Mucosa of descending colon (tissue), 3 donors: ENCODE measurements around the gene ZNF425. TPM values are rescaled to one million over a fixed set of nuclear protein-coding genes. Genes with fewer than 3 reads are reported as not detected.
A peak's percentile ranks its signal among the peaks of the same experiment; 100 is the strongest.
"Not testable (repeated sequence)": the region's sequence is repeated elsewhere in the genome, so short reads cannot be mapped to it uniquely, and the experiment has no call there.

Experiments used
- ATAC-seq: fragments of 200-7000 bp; cut with Tn5 transposase; one replicate; pipeline ENCODE4 v1.9.1; 2020; ENCODE audit warnings: mild to moderate bottlenecking, moderate library complexity
- DNase-seq, 3 donors: peaks; one replicate each; pipeline ENCODE4 v3.0.0-alpha.2; 2020
- H3K36me3 ChIP-seq: fragments of 200-600 bp; one replicate; pipeline ENCODE4 v1.8.0; 2021; ENCODE audit warnings: low read depth, mild to moderate bottlenecking
- H3K4me1 ChIP-seq: fragments of 200-600 bp; one replicate; pipeline ENCODE4 v1.8.0; 2021; ENCODE audit warnings: low read depth, mild to moderate bottlenecking
- H3K4me3 ChIP-seq: fragments of 200-600 bp; one replicate; pipeline ENCODE4 v1.8.0; 2021; ENCODE audit warnings: mild to moderate bottlenecking
- H3K9me3 ChIP-seq: fragments of 200-600 bp; one replicate; pipeline ENCODE4 v1.8.0; 2021; ENCODE audit warnings: mild to moderate bottlenecking
- intact Hi-C, 2 donors: fragments of 100-400 bp; cut with DNase I in 1 of 2; cut with micrococcal nuclease in 1 of 2; formaldehyde crosslinking; loops; one replicate each; pipeline versions ENCODE4 v1.11.0 to v1.11.1; 2022; cut with DNase I, micrococcal nuclease
- total RNA-seq, 3 donors: library from RNA; stranded (reverse); fragmentation: NEBNext Ultra II Directional in 2 of 3; extraction: Animal tissue kit (Norgen Biotek cat#: 25700) in 2 of 3; gene quantifications; one replicate each; pipeline versions ENCODE4 v1.2.1 to v1.2.4, GENCODE V29; 2021 to 2023
- TF ChIP-seq, protein P1 (sequence below): fragments of 200-600 bp; IDR thresholded peaks from one replicate; pipeline ENCODE4 v1.8.0; 2022; ENCODE audit warnings: antibody characterized with exemption, mild to moderate bottlenecking
- donor health status: DM: no; HTN: no; CAD: no; lungs with moderate emphysema.
- donor health status: DM: no; HTN: no; CAD: no.
- donor health status: DM: no; HTN: yes; CAD: no.

The ZNF425 gene
- total RNA-seq, 3 donors from 2014 or later = 1.3 to 4.2 (median 1.4) TPM

DNA sequence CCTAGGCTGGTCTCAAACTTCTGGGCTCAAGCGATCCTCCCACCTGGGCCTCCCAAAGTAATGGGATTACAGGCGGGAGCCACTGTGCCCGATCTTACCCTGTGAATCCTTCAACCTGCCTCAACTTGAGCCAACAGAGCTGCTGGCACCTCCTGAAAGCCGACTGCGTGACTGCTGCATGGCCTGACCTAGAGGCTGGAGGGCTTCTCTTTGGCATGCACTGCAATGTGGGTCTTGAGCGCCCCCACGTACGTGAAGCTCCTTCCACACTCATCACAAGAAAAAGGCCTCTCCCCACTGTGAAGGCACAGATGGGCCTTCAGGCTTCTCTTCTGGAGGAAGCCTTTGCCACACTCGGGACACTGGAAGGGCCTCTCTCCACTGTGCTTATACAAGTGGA lies 22.7 kb downstream of the ZNF425 start:
- no peaks in the 10 kb centered on the region for H3K4me1 ChIP-seq
- TF ChIP-seq, protein P1, sequence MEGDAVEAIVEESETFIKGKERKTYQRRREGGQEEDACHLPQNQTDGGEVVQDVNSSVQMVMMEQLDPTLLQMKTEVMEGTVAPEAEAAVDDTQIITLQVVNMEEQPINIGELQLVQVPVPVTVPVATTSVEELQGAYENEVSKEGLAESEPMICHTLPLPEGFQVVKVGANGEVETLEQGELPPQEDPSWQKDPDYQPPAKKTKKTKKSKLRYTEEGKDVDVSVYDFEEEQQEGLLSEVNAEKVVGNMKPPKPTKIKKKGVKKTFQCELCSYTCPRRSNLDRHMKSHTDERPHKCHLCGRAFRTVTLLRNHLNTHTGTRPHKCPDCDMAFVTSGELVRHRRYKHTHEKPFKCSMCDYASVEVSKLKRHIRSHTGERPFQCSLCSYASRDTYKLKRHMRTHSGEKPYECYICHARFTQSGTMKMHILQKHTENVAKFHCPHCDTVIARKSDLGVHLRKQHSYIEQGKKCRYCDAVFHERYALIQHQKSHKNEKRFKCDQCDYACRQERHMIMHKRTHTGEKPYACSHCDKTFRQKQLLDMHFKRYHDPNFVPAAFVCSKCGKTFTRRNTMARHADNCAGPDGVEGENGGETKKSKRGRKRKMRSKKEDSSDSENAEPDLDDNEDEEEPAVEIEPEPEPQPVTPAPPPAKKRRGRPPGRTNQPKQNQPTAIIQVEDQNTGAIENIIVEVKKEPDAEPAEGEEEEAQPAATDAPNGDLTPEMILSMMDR = no peak
- no peaks in the 10 kb centered on the region for H3K9me3 ChIP-seq
- DNase-seq (no peak), ATAC-seq (no peak)
- intact Hi-C loops = no loop called here
- no peak overlapping the region for H3K4me3 ChIP-seq
- H3K36me3 ChIP-seq = no peaks in the 10 kb centered on the region

DNA sequence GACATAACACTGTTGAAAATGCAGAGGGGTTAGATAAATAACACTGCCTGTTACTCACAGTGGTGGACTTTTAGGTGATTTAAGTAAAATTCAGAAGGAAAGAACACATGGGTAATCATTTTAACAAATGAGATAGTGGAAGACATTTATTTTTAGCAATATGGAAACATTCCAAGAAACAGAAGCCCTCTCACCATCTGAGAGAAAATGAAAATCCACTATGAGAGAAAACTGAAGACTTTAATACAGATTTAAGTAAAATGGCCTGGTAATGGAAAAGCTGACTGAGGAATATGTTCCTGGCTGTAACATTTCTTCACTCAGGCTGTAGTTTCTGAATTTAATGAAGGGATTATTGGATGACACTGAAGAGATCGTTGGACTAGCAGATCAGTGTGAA lies 23.5 kb downstream of the ZNF425 start:
- H3K9me3 ChIP-seq = no peaks in the 10 kb centered on the region
- no peaks in the 10 kb centered on the region for H3K36me3 ChIP-seq
- TF ChIP-seq, protein P1 = no peak
- H3K4me3 ChIP-seq = no peak overlapping the region
- ATAC-seq (no peak), DNase-seq (no peak)
- H3K4me1 ChIP-seq = no peaks in the 10 kb centered on the region
- intact Hi-C loops = no loop called here

DNA sequence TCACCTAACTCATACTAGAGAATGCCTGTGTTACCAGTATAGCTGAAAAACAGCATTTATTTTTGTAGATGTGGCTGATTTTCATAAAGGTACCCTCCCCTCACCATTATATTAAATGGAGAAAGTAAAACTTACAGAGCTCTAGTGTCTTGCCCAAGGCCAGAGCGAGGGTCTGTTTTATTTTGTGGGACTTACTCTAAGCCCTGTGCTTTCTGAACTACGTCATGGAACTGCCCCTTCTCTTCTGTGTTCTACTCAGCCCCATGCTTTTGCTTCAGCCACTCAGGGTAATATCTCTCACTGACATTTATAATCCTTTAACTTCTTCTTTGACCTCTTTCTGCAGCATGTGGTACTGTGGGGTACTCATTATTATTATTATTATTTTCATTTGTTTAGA lies 25.3 kb downstream of the ZNF425 start:
- Histone ChIP-seq H3K4me1 (no peaks in the 10 kb centered on the region), H3K4me3 (no peak overlapping the region), H3K36me3 (no peaks in the 10 kb centered on the region), H3K9me3 (no peaks in the 10 kb centered on the region)
- ATAC-seq = no peak
- DNase-seq = no peak
- TF ChIP-seq, protein P1 = no peak
- intact Hi-C loops = no loop called here

DNA sequence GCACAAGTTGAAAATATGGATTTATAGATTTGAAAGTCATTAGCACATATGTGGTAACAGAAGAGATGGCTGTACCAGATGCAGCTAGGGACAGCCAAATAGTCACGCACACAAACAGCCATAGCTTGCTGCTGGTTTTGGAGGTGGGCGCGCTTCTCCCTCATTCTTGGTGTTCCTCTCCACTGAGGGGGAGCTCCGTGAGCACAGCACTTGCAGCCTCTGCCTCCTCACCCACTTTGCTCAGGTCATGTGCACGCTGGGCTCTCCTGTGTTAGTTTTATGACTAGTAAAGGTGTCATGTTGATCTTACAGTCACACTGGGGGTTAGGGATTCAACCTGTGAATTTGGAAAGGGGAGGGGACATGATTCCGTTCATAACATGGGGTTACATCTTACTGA lies 27.1 kb downstream of the ZNF425 start:
- Histone ChIP-seq H3K9me3 (no peaks in the 10 kb centered on the region), H3K36me3 (no peaks in the 10 kb centered on the region), H3K4me3 (no peak overlapping the region), H3K4me1 (no peaks in the 10 kb centered on the region)
- ATAC-seq (no peak), DNase-seq (no peak)
- intact Hi-C loops = no loop called here
- TF ChIP-seq, protein P1 = no peak

DNA sequence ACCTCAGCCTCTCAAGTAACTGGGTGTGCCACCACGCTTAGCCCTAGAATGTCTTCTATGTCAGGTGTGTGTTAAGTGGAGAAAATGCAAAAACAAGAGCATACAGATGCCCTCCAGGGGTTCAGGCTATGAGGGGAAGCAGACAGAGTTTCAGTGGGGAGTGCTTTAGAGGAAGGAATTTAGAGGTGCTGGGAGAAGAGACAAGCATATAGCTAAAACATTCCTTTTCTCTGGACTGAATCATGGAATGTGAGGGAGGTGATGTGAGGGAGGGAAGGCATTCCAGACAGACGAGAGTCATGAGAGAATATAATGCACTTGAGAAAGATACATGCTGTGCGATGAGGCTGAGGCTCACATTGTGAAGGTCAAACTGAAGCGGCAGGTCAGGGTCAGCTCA lies 29.0 kb downstream of the ZNF425 start:
- no peak for DNase-seq
- TF ChIP-seq, protein P1 = no peak
- H3K9me3 ChIP-seq = no peaks in the 10 kb centered on the region
- no peaks in the 10 kb centered on the region for H3K4me1 ChIP-seq
- intact Hi-C loops = no loop called here
- no peaks in the 10 kb centered on the region for H3K36me3 ChIP-seq
- ATAC-seq = no peak
- H3K4me3 ChIP-seq = no peak overlapping the region

DNA sequence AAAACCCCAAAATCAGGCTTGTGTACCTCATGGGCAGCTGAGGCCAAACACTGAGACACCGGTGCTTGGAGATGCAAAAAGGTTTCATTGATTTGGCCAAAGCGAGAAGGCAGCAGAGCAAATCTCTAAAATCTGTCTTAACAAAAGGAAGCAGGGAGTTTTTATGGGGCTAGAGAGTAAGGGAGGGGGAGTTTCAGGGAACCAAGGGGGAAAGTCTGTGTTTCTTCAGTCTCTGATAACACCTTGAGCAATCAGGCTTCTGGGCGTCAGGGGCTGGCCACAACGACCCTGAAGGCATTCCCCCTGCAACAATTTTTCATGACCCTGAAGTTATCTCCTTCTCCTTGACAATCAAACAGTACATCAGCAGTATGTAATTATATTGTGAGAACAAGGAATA lies 32.9 kb downstream of the ZNF425 start:
- no peaks in the 10 kb centered on the region for H3K4me1 ChIP-seq
- ATAC-seq (no peak), DNase-seq (no peak)
- no peaks in the 10 kb centered on the region for H3K36me3 ChIP-seq
- H3K9me3 ChIP-seq = no peaks in the 10 kb centered on the region
- H3K4me3 ChIP-seq = no peak overlapping the region
- intact Hi-C loops = no loop called here
- TF ChIP-seq, protein P1 = no peak

DNA sequence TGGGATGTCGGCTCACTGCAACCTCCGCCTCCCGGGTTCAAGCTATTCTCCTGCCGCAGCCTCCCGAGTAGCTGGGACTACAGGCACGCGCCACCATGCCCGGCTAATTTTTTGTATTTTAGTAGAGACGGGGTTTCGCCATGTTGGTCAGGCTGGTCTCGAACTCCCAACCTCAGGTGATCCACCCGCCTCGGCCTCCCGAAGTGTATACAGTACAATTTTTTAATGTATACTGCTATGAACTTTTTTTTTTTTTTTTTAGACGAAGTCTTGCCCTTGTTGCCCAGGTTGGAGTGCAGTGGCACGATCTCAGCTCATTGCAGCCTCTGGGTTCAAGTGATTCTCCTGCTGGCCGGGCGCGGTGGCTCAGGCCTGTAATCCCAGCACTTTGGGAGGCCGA lies 33.9 kb downstream of the ZNF425 start:
- intact Hi-C loops, H3K4me3 ChIP-seq, H3K36me3 ChIP-seq, H3K4me1 ChIP-seq, ATAC-seq, H3K9me3 ChIP-seq: not testable (repeated sequence)
- DNase-seq = peak in 2 of 3 donors; percentile 42 to 47
